Measurements from ENCODE around the gene HTR3E. TPM values are rescaled to one million over a fixed set of nuclear protein-coding genes. Genes with fewer than 3 reads are reported as not detected.
A peak's percentile ranks its signal among the peaks of the same experiment; 100 is the strongest.

The HTR3E gene
- total and polyA plus RNA-seq, 2 of the 13 experiments (the other 11 are each of a cell fraction or from before 2014, with no cell fraction given), result not detected

DNA sequence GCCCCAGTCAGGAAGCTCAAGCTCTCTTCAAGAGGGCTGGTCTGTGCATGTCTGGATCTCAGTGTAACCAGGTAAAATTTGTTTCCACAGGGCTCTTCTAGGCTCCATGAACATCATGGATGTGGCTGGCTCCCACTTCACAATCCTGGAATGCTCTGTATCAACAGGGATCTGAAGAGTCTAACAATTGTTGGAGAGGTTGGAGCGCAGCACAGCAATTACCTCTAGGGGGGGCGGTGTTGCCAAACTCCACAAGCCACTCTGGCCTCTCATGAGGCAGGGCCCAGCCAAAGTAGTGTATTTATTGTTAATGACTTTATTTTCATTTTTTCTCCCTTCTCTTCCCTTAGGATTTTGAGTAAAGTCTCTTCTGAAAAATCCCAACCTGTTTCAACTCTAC, 32.1 kb downstream of the HTR3E start:
- Histone ChIP-seq H3K4me1 (ENCODE audit: insufficient read depth, low read length) (peaks cover 12% of the 10 kb centered on the region), H3K9ac (ENCODE audit: insufficient read depth, low read depth, low read length) (no peak overlapping the region), H3K9me3 (ENCODE audit: low read length) (no peaks in the 10 kb centered on the region), H3K79me2 (ENCODE audit: insufficient read depth, low read length) (no peaks in the 10 kb centered on the region), H4K20me1 (ENCODE audit: insufficient read depth, low read length) (no peaks in the 10 kb centered on the region), H3K27me3 (ENCODE audit: control insufficient read depth in 1 of 2, insufficient read depth in 2 of 2, low read length in 2 of 2) (no peaks in the 10 kb centered on the region), H2AFZ (ENCODE audit: low read length) (no peak overlapping the region), H3K36me3 (replicated peaks in 1 of 2; ENCODE audit: control insufficient read depth in 1 of 2, insufficient read depth in 2 of 2, low read length in 2 of 2) (no peaks in the 10 kb centered on the region), H3K4me3 (replicated peaks in 1 of 3; ENCODE audit: insufficient read depth in 1 of 3, low read depth in 2 of 3, low read length in 3 of 3) (no peak overlapping the region), H3K4me2 (ENCODE audit: low read depth, low read length) (no peak overlapping the region), H3K27ac (ENCODE audit: extremely low read length, insufficient read depth, low read length) (no peak overlapping the region)
- intact Hi-C loops (cut with micrococcal nuclease; ENCODE audit: unreplicated experiment), result no loop called here
- in situ Hi-C loops (cut with HindIII; ENCODE audit: extremely low pct_ligation_motif_present, low pct_unique_long_range_greater_than_20kb), result loop anchor here (25.0 kb wide), 1 partner anchor 242 kb away; the partner anchor contains the start of gene PARL
- peak; percentile 94 for ATAC-seq
- peak; percentile 48 for DNase-seq (ENCODE audit: low spot score)
- no TSS peak for BruUV-seq (replicated peaks)
- WGBS (ENCODE audit: low lambda C conversion rate), result 13% methylated on average over 2 of the region's 2 CpGs
- FAIRE-seq, result peak; percentile 43
- CTCF ChIA-PET (ENCODE audit: low intra/inter-chr PET ratio, low total read pairs), result no interaction called here
- POLR2A ChIA-PET, result no interaction called here
- TF ChIP-seq, protein P1, sequence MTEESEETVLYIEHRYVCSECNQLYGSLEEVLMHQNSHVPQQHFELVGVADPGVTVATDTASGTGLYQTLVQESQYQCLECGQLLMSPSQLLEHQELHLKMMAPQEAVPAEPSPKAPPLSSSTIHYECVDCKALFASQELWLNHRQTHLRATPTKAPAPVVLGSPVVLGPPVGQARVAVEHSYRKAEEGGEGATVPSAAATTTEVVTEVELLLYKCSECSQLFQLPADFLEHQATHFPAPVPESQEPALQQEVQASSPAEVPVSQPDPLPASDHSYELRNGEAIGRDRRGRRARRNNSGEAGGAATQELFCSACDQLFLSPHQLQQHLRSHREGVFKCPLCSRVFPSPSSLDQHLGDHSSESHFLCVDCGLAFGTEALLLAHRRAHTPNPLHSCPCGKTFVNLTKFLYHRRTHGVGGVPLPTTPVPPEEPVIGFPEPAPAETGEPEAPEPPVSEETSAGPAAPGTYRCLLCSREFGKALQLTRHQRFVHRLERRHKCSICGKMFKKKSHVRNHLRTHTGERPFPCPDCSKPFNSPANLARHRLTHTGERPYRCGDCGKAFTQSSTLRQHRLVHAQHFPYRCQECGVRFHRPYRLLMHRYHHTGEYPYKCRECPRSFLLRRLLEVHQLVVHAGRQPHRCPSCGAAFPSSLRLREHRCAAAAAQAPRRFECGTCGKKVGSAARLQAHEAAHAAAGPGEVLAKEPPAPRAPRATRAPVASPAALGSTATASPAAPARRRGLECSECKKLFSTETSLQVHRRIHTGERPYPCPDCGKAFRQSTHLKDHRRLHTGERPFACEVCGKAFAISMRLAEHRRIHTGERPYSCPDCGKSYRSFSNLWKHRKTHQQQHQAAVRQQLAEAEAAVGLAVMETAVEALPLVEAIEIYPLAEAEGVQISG (CRISPR knock-in tag; IDR thresholded peaks at IDR 0.05), result peak; percentile 63
- TF ChIP-seq GATAD2A (CRISPR knock-in tag; IDR thresholded peaks at IDR 0.05) (0 out of 2 replicates have a peak, but pooled peaks have one; percentile 18), NONO (IDR thresholded peaks at IDR 0.05) (no peak), NONO (CRISPR knock-in tag; conservative IDR thresholded peaks at IDR 0.05) (no peak), FOXA3 (CRISPR knock-in tag; IDR thresholded peaks at IDR 0.05) (peak; percentile 43), ARID2 (CRISPR knock-in tag; IDR thresholded peaks at IDR 0.05; ENCODE audit: borderline replicate concordance) (no peak), MIXL1 (CRISPR knock-in tag; IDR thresholded peaks at IDR 0.05) (0 out of 2 replicates have a peak, but pooled peaks have one; percentile 36), TGIF2 (CRISPR knock-in tag; IDR thresholded peaks at IDR 0.05) (no peak), SAP130 (CRISPR knock-in tag; IDR thresholded peaks at IDR 0.05; ENCODE audit: low read depth) (0 out of 2 replicates have a peak, but pooled peaks have one; percentile 12), TEAD3 (CRISPR knock-in tag; optimal IDR thresholded peaks at IDR 0.05; ENCODE audit: borderline replicate concordance) (peak; percentile 76), CEBPG (CRISPR knock-in tag; IDR thresholded peaks at IDR 0.05) (peak; percentile 8; the same call in 1 of the 2 replicates), ZNF101 (CRISPR knock-in tag; IDR thresholded peaks at IDR 0.05; ENCODE audit: borderline replicate concordance, low read depth) (no peak), SMC3 (IDR thresholded peaks at IDR 0.05; ENCODE audit: low read length) (0 out of 2 replicates have a peak, but pooled peaks have one; percentile 10), CENPT (CRISPR knock-in tag; IDR thresholded peaks at IDR 0.05; ENCODE audit: low read depth) (no peak)
- TF ChIP-seq, protein P2, sequence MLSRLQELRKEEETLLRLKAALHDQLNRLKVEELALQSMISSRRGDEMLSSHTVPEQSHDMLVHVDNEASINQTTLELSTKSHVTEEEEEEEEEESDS (CRISPR knock-in tag; IDR thresholded peaks at IDR 0.05; ENCODE audit: borderline replicate concordance), result no peak
- TF ChIP-seq, protein P3, sequence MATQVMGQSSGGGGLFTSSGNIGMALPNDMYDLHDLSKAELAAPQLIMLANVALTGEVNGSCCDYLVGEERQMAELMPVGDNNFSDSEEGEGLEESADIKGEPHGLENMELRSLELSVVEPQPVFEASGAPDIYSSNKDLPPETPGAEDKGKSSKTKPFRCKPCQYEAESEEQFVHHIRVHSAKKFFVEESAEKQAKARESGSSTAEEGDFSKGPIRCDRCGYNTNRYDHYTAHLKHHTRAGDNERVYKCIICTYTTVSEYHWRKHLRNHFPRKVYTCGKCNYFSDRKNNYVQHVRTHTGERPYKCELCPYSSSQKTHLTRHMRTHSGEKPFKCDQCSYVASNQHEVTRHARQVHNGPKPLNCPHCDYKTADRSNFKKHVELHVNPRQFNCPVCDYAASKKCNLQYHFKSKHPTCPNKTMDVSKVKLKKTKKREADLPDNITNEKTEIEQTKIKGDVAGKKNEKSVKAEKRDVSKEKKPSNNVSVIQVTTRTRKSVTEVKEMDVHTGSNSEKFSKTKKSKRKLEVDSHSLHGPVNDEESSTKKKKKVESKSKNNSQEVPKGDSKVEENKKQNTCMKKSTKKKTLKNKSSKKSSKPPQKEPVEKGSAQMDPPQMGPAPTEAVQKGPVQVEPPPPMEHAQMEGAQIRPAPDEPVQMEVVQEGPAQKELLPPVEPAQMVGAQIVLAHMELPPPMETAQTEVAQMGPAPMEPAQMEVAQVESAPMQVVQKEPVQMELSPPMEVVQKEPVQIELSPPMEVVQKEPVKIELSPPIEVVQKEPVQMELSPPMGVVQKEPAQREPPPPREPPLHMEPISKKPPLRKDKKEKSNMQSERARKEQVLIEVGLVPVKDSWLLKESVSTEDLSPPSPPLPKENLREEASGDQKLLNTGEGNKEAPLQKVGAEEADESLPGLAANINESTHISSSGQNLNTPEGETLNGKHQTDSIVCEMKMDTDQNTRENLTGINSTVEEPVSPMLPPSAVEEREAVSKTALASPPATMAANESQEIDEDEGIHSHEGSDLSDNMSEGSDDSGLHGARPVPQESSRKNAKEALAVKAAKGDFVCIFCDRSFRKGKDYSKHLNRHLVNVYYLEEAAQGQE (IDR thresholded peaks at IDR 0.05; ENCODE audit: borderline replicate concordance in 1 of 2, low read depth in 1 of 2, low read length in 2 of 2), result no peak
- TF ChIP-seq, protein P4, sequence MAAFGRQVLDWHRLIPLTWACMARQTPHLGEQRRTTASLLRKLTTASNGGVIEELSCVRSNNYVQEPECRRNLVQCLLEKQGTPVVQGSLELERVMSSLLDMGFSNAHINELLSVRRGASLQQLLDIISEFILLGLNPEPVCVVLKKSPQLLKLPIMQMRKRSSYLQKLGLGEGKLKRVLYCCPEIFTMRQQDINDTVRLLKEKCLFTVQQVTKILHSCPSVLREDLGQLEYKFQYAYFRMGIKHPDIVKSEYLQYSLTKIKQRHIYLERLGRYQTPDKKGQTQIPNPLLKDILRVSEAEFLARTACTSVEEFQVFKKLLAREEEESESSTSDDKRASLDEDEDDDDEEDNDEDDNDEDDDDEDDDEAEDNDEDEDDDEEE (CRISPR knock-in tag; IDR thresholded peaks at IDR 0.05), result no peak

Measured in HepG2 (cell line).